Measurements from ENCODE around the gene KDM5C.

The KDM5C gene

DNA sequence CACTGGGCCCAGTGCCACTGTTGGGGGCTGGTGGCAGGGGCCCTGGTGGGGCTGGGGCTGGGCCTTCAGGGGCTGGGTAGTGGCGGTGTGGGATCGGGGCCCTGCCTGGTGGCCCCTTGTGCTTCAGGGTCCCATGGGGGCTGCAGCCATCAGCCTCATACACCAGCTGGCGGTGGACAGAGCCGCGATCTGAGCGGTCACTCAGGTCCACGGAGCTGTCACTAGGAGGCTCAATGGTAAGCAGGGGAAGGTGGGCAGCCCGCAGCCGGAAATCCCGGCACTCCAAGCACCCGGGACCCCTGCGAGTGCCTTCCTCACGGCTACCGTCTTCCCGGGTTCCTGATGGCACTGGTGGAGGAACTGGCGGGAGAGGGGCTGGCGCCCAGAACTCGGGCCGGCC, 25.5 kb upstream of the KDM5C start:
- H3K9ac ChIP-seq (ENCODE audit: low read depth, low read length) = no peak overlapping the region
- H3K4me3 ChIP-seq (ENCODE audit: low read depth, low read length) = no peak overlapping the region
- H3K4me1 ChIP-seq (ENCODE audit: control insufficient read depth, insufficient read depth, low read length) = no peaks in the 10 kb centered on the region
- no peak overlapping the region for H3K27ac ChIP-seq (ENCODE audit: low read depth, low read length)
- peaks cover 21% of the 10 kb centered on the region; the same call in 1 of the 2 replicates for H3K9me3 ChIP-seq (ENCODE audit: control insufficient read depth, insufficient read depth, low read length)
- peaks cover 36% of the 10 kb centered on the region for H3K36me3 ChIP-seq (ENCODE audit: control insufficient read depth, insufficient read depth, low read length)
- H3K27me3 ChIP-seq (ENCODE audit: control insufficient read depth, insufficient read depth, low read length) = no peaks in the 10 kb centered on the region

DNA sequence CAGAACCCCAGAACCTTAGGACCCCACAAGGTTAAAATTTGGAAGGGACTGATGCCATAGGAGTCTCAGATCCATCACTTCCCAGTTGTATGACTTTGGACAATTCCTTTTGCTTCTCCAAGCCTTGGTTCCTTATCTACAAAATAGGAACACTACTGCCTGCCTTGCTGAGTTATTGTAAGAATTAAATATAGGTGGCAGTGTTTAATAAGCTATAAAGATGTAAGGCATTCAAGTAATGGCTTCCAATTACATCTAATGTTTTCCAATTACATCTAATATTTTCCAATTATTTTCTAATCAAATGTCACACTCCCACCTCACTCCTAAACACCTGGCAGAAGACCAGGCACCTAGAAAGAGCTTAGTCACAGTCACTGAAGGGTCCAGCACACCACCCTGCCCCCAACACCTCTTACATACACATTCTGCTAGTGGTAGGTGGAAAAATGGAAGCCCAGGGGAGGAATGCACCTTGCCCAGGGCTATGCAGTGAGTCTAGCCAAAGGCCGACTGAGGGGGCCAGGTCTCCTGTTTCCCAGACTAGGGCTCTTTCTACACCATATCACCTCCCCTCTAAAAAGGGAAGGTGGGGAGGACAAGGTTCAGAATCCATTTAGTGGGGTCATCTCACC, 24.5 kb upstream of the KDM5C start:
- Histone ChIP-seq H3K4me1 (ENCODE audit: control insufficient read depth, insufficient read depth, low read length) (no peaks in the 10 kb centered on the region), H3K9ac (ENCODE audit: low read depth, low read length) (no peak overlapping the region), H3K27me3 (ENCODE audit: control insufficient read depth, insufficient read depth, low read length) (no peaks in the 10 kb centered on the region), H3K9me3 (ENCODE audit: control insufficient read depth, insufficient read depth, low read length) (peaks cover 21% of the 10 kb centered on the region), H3K4me3 (ENCODE audit: low read depth, low read length) (no peak overlapping the region), H3K36me3 (ENCODE audit: control insufficient read depth, insufficient read depth, low read length) (peaks cover 36% of the 10 kb centered on the region), H3K27ac (ENCODE audit: low read depth, low read length) (no peak overlapping the region)

DNA sequence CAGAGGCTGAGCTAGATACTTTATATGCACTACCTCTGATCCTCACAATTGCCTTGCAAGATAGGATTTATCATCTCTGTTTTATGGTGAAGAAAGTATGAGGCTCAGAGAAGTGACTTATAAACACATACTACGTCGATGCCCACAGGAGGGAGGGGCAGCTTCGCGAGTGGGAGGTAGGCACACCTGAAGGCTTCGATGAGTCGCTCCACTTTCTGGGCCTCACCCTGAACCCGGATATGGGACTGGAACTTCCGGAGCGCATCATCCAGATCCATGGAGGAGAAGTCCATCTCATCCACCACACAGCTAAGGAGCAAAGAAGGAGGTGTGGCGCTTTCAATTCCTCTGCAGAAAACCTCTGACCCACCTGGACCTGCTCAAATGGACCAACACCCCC, 22.9 kb upstream of the KDM5C start:
- H3K27me3 ChIP-seq (ENCODE audit: control insufficient read depth, insufficient read depth, low read length) = no peaks in the 10 kb centered on the region
- no peak overlapping the region for H3K27ac ChIP-seq (ENCODE audit: low read depth, low read length)
- H3K36me3 ChIP-seq (ENCODE audit: control insufficient read depth, insufficient read depth, low read length) = peaks cover 34% of the 10 kb centered on the region
- H3K4me1 ChIP-seq (ENCODE audit: control insufficient read depth, insufficient read depth, low read length) = no peaks in the 10 kb centered on the region
- no peak overlapping the region for H3K4me3 ChIP-seq (ENCODE audit: low read depth, low read length)
- peaks cover 24% of the 10 kb centered on the region for H3K9me3 ChIP-seq (ENCODE audit: control insufficient read depth, insufficient read depth, low read length)
- H3K9ac ChIP-seq (ENCODE audit: low read depth, low read length) = no peak overlapping the region

DNA sequence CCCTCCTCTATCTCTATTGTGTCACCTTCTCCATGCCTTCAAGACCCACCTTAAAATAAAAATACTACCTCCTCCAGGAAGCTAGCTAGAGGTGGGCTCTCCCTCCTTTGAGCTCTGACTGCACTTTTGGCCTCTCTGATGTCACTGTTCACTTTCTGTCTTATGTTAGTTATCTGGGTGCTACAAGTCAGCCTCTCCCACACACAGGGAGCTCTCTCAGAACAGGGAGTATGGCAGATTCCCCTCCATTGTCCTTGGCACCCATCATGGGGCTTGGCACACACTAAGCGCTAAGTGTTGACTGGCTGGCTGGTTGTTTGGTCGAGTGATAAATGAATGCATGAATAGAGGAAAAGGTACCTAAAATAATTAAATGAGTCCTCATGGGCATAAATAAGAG, 21.2 kb upstream of the KDM5C start:
- Histone ChIP-seq H3K9ac (ENCODE audit: low read depth, low read length) (no peak overlapping the region), H3K9me3 (ENCODE audit: control insufficient read depth, insufficient read depth, low read length) (peaks cover 20% of the 10 kb centered on the region), H3K4me3 (ENCODE audit: low read depth, low read length) (no peak overlapping the region), H3K27me3 (ENCODE audit: control insufficient read depth, insufficient read depth, low read length) (no peaks in the 10 kb centered on the region), H3K4me1 (ENCODE audit: control insufficient read depth, insufficient read depth, low read length) (no peaks in the 10 kb centered on the region), H3K27ac (ENCODE audit: low read depth, low read length) (no peak overlapping the region), H3K36me3 (ENCODE audit: control insufficient read depth, insufficient read depth, low read length) (peaks cover 42% of the 10 kb centered on the region)

DNA sequence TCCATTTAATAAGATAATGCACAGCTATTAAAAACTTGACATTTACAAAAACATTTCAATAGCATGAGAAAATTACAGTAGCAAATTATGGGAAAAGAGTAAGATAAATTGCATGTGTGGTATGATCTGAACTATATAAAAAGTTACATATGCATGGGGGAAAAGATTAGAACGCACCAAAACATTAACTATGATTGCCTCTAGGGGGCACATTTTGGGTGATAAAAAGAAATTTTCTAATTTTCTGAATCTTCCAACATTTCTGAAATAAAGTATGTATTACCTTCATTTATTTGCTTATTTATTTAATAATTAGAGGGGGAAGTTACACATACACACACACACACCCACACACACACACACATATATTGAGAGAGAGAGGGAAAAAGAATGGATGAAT, 19.6 kb upstream of the KDM5C start:
- Histone ChIP-seq H3K27me3 (ENCODE audit: control insufficient read depth, insufficient read depth, low read length) (no peaks in the 10 kb centered on the region), H3K4me1 (ENCODE audit: control insufficient read depth, insufficient read depth, low read length) (no peaks in the 10 kb centered on the region), H3K27ac (ENCODE audit: low read depth, low read length) (no peak overlapping the region), H3K9me3 (ENCODE audit: control insufficient read depth, insufficient read depth, low read length) (peaks cover 16% of the 10 kb centered on the region), H3K4me3 (ENCODE audit: low read depth, low read length) (no peak overlapping the region), H3K36me3 (ENCODE audit: control insufficient read depth, insufficient read depth, low read length) (peaks cover 45% of the 10 kb centered on the region), H3K9ac (ENCODE audit: low read depth, low read length) (no peak overlapping the region)

DNA sequence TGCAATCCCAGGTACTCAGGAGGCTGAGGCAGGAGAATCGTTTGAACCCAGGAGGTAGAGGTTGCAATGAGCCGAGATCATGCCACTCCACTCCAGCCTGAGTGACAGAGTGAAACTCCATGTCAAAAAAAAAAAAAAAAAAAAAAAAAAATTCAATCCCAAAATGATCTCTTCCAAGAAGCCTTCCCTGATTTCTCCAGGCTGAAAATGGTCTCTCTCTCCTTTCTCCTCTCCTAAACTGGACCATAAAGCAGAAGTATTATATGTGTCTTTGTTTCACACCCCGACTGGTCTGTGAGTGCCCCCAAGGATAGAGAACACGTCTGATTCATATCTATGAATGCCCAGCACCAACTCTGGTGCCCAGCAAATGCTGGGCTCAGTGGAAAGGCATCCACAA, 17.3 kb upstream of the KDM5C start:
- H3K27me3 ChIP-seq (ENCODE audit: control insufficient read depth, insufficient read depth, low read length) = no peaks in the 10 kb centered on the region

DNA sequence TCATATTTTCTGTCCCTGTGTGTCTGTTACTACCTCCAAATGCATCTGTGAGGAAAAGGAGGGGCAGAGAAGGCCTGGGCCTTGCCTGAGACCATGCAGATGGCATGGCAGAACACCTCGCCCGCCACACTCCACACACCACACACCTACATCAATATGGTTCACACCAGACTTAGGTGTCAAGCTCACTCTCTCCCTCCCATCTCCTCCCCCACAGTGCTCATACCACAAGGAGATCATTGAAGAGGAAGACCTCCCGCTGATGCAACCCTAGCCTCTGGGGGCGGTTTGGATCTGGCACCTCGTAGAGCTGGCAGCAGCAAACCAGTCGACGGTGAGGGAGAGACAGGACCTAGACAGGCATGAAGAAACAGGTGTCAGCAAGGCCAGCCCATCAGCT, 16.6 kb upstream of the KDM5C start:
- no peak overlapping the region for H3K9ac ChIP-seq (ENCODE audit: low read depth, low read length)
- H3K4me3 ChIP-seq (ENCODE audit: low read depth, low read length) = no peak overlapping the region
- peaks cover 21% of the 10 kb centered on the region for H3K9me3 ChIP-seq (ENCODE audit: control insufficient read depth, insufficient read depth, low read length)
- no peaks in the 10 kb centered on the region for H3K27me3 ChIP-seq (ENCODE audit: control insufficient read depth, insufficient read depth, low read length)
- peaks cover 47% of the 10 kb centered on the region for H3K36me3 ChIP-seq (ENCODE audit: control insufficient read depth, insufficient read depth, low read length)
- H3K27ac ChIP-seq (ENCODE audit: low read depth, low read length) = no peak overlapping the region
- H3K4me1 ChIP-seq (ENCODE audit: control insufficient read depth, insufficient read depth, low read length) = no peaks in the 10 kb centered on the region

More for the DNA sequence above, 17.3 kb upstream of the KDM5C start:
- no peak overlapping the region for H3K9ac ChIP-seq (ENCODE audit: low read depth, low read length)
- H3K4me1 ChIP-seq (ENCODE audit: control insufficient read depth, insufficient read depth, low read length) = no peaks in the 10 kb centered on the region
- no peak overlapping the region for H3K4me3 ChIP-seq (ENCODE audit: low read depth, low read length)
- H3K27ac ChIP-seq (ENCODE audit: low read depth, low read length) = no peak overlapping the region
- H3K9me3 ChIP-seq (ENCODE audit: control insufficient read depth, insufficient read depth, low read length) = peaks cover 24% of the 10 kb centered on the region
- peaks cover 49% of the 10 kb centered on the region for H3K36me3 ChIP-seq (ENCODE audit: control insufficient read depth, insufficient read depth, low read length)

DNA sequence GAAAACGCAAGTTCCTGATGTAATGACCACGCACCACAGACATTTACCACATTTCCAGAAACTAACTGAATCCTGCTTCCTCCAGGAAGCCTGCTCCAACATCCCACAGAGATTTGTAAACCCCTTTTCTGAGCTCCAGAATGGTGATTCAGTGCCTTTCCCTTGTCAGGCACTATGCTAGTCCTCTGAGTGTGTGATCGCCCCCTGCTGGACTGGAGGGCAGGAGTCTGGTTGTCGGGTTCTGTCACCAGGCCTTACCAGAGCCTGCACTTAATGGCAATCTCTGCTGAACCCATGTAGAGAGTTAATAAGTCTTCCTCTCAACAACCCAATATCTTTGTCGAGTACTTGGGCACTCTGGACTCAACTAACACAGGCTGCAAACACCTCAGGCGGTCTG, 14.5 kb upstream of the KDM5C start:
- H3K27me3 ChIP-seq (ENCODE audit: control insufficient read depth, insufficient read depth, low read length) = no peaks in the 10 kb centered on the region
- H3K27ac ChIP-seq (ENCODE audit: low read depth, low read length) = no peak overlapping the region
- no peak overlapping the region for H3K4me3 ChIP-seq (ENCODE audit: low read depth, low read length)
- no peaks in the 10 kb centered on the region for H3K4me1 ChIP-seq (ENCODE audit: control insufficient read depth, insufficient read depth, low read length)
- H3K9me3 ChIP-seq (ENCODE audit: control insufficient read depth, insufficient read depth, low read length) = peaks cover 21% of the 10 kb centered on the region; the same call in 1 of the 2 replicates
- no peak overlapping the region for H3K9ac ChIP-seq (ENCODE audit: low read depth, low read length)
- H3K36me3 ChIP-seq (ENCODE audit: control insufficient read depth, insufficient read depth, low read length) = peaks cover 45% of the 10 kb centered on the region

DNA sequence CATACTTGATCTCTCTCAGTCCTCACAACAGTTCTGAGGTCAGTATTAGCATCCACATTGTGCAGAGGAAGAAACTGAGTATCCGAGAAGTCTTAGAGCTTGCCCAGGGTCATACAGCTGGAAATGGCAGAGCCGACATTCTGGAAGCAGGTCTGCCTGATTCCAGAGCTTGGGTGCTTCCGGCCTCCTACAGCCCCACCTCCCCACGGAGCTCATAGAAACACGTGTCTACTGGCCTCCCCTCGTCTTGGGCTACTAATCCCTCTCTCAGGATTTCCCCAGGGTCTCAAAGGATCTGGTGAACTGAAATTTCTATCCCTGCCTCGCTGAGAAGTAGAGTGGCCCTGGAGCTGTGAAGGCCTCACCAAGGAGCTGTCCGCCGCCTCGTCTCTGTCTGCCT, 12.0 kb upstream of the KDM5C start:
- peaks cover 21% of the 10 kb centered on the region; the same call in 1 of the 2 replicates for H3K9me3 ChIP-seq (ENCODE audit: control insufficient read depth, insufficient read depth, low read length)
- no peak overlapping the region for H3K4me3 ChIP-seq (ENCODE audit: low read depth, low read length)

DNA sequence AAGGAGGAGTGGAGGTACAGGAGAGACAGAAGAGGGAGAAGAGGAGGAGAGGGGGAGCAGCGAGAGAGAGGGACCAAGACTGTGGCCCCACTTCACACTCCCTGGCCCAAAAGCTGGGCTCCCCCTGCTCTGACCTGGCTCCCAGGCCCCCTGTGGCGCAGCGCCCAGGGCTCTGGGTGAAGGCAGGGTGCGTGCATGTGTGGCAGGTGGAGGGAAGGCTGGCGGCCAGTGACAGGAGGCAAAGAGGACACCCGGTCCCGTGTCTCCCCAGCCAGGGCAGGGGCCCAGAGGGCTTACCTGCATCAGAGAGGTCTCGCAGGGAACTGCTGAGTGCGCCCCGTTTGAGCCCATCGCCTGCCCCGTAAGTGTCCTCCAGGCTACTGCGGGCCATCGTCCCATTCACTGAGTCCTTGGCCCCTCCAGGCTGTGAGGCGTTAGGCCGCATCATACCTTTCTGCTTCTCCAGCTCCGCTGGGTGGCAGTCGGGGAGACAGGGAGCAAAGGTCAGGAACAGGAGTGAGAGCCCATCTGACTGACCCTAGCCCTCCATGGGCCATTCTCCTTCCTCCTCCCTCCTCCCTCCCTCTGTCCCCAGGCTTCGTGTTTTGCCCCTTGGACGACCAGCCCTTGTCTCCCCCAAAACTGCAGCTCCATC, 11.1 kb upstream of the KDM5C start:
- no peak overlapping the region for H3K4me3 ChIP-seq (ENCODE audit: low read depth, low read length)
- H3K27me3 ChIP-seq (ENCODE audit: control insufficient read depth, insufficient read depth, low read length) = no peaks in the 10 kb centered on the region
- no peaks in the 10 kb centered on the region for H3K4me1 ChIP-seq (ENCODE audit: control insufficient read depth, insufficient read depth, low read length)
- H3K9ac ChIP-seq (ENCODE audit: low read depth, low read length) = no peak overlapping the region
- H3K27ac ChIP-seq (ENCODE audit: low read depth, low read length) = no peak overlapping the region
- peaks cover 21% of the 10 kb centered on the region; the same call in 1 of the 2 replicates for H3K9me3 ChIP-seq (ENCODE audit: control insufficient read depth, insufficient read depth, low read length)
- H3K36me3 ChIP-seq (ENCODE audit: control insufficient read depth, insufficient read depth, low read length) = peaks cover 34% of the 10 kb centered on the region

More for the DNA sequence above, 12.0 kb upstream of the KDM5C start:
- no peaks in the 10 kb centered on the region for H3K27me3 ChIP-seq (ENCODE audit: control insufficient read depth, insufficient read depth, low read length)
- H3K9ac ChIP-seq (ENCODE audit: low read depth, low read length) = no peak overlapping the region
- no peak overlapping the region for H3K27ac ChIP-seq (ENCODE audit: low read depth, low read length)
- peaks cover 41% of the 10 kb centered on the region for H3K36me3 ChIP-seq (ENCODE audit: control insufficient read depth, insufficient read depth, low read length)
- no peaks in the 10 kb centered on the region for H3K4me1 ChIP-seq (ENCODE audit: control insufficient read depth, insufficient read depth, low read length)

DNA sequence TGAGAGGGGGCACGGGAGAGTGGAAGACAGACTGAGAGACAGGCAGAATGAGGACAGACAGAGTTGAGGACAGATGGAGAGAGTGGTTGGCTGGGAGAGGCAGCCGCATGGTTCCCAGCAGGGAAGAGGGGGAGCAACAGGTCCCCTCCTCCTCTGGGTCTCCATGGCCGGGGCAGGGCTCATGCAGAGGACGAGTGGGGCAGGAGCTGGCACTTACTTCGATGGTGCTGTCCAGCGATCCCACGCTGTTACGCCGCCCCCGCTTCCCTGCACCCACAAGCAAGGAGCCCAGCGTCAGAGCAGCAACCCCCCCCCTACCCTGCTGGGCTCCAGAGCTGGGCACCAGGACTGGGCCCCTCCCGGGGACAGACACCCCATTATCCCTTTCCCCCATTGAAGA, 10.6 kb upstream of the KDM5C start:
- Histone ChIP-seq H3K9me3 (ENCODE audit: control insufficient read depth, insufficient read depth, low read length) (peaks cover 21% of the 10 kb centered on the region; the same call in 1 of the 2 replicates), H3K27me3 (ENCODE audit: control insufficient read depth, insufficient read depth, low read length) (no peaks in the 10 kb centered on the region), H3K36me3 (ENCODE audit: control insufficient read depth, insufficient read depth, low read length) (peaks cover 34% of the 10 kb centered on the region), H3K4me1 (ENCODE audit: control insufficient read depth, insufficient read depth, low read length) (no peaks in the 10 kb centered on the region), H3K9ac (ENCODE audit: low read depth, low read length) (no peak overlapping the region), H3K4me3 (ENCODE audit: low read depth, low read length) (no peak overlapping the region), H3K27ac (ENCODE audit: low read depth, low read length) (no peak overlapping the region)
